ENCODE measurements around the gene RFLNA. TPM values are rescaled to one million over a fixed set of nuclear protein-coding genes. Genes with fewer than 3 reads are reported as not detected.

The RFLNA gene
- total RNA-seq, 1 experiment from 2014 or later = 10.6 TPM

DNA sequence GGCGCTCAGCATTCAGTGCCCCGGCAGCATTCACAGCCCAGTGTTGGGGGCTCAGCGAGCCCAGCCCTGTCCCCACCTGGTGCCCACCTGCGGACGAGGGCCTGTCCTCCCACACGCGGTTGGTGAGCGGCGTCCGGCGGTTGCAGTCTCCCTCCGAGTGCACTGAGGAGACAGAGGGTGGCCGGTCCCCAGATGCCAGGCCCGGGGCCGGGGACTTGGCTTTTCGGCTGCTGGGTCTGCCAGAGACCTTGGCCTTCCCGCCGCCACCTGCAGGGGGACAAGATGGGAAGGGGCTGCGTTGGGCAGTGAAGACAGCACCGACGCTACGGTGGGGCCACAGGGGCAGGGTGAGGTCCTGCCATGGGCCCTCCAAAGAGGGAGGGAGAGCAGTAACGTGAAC is 31.2 kb downstream of the RFLNA start:
- Histone ChIP-seq H3K4ac (ENCODE audit: low read depth, low read length) (no peak overlapping the region), H2BK15ac (ENCODE audit: low read depth, low read length) (no peak overlapping the region; the same call in 1 of the 2 replicates), H3K4me1 (ENCODE audit: insufficient read depth, low read length) (no peaks in the 10 kb centered on the region), H3K18ac (ENCODE audit: insufficient read length, low read depth, low read length) (no peak overlapping the region), H4K8ac (replicated peaks; ENCODE audit: insufficient read length, low read depth, low read length) (no peak overlapping the region), H3K14ac (ENCODE audit: insufficient read depth, low read length) (no peak overlapping the region; the same call in 1 of the 2 replicates), H3K9ac (ENCODE audit: extremely low read depth, insufficient read length, low read length) (no peak overlapping the region), H2BK120ac (ENCODE audit: low read depth, low read length, poor library complexity, severe bottlenecking) (no peak overlapping the region), H4K91ac (ENCODE audit: insufficient read length, low read depth, low read length) (no peak overlapping the region), H3T11ph (ENCODE audit: low read length) (no peak overlapping the region), H3K79me1 (ENCODE audit: insufficient read depth, low read depth, low read length, poor library complexity, severe bottlenecking) (no peaks in the 10 kb centered on the region), H2AK5ac (ENCODE audit: insufficient read length, low read length) (no peak overlapping the region), H3K27me3 (ENCODE audit: insufficient read depth, low read length) (no peaks in the 10 kb centered on the region), H3K23me2 (ENCODE audit: insufficient read length, low read depth, low read length, poor library complexity, severe bottlenecking) (no peaks in the 10 kb centered on the region), H2BK5ac (ENCODE audit: insufficient read length, low read length) (no peak overlapping the region), H3K56ac (ENCODE audit: insufficient read length, low read depth, low read length) (no peak overlapping the region), H3K23ac (ENCODE audit: insufficient read length, low read depth, low read length) (no peak overlapping the region), H4K20me1 (ENCODE audit: control insufficient read depth, insufficient read depth, insufficient read length) (no peaks in the 10 kb centered on the region), H2BK20ac (ENCODE audit: low read depth, low read length, poor library complexity, severe bottlenecking) (no peak overlapping the region), H3K4me2 (ENCODE audit: insufficient read depth, insufficient read length, low read length) (no peak overlapping the region), H2AFZ (ENCODE audit: low read length) (no peak overlapping the region), H3K9me3 (ENCODE audit: control insufficient read depth, low read depth, low read length) (peaks cover 17% of the 10 kb centered on the region), H2BK12ac (ENCODE audit: insufficient read length, low read depth, low read length) (no peak overlapping the region), H4K5ac (ENCODE audit: insufficient read length, low read depth, low read length) (no peak overlapping the region), H3K79me2 (ENCODE audit: insufficient read depth, low read length) (no peaks in the 10 kb centered on the region), H3K27ac (ENCODE audit: insufficient read length, low read depth, low read length) (no peak overlapping the region)
- H3K27ac Mint-ChIP-seq = no peak overlapping the region; a peak in 1 of 7 replicates
- no peak overlapping the region for H3K4me3 Mint-ChIP-seq
- TF ChIP-seq, protein P1, sequence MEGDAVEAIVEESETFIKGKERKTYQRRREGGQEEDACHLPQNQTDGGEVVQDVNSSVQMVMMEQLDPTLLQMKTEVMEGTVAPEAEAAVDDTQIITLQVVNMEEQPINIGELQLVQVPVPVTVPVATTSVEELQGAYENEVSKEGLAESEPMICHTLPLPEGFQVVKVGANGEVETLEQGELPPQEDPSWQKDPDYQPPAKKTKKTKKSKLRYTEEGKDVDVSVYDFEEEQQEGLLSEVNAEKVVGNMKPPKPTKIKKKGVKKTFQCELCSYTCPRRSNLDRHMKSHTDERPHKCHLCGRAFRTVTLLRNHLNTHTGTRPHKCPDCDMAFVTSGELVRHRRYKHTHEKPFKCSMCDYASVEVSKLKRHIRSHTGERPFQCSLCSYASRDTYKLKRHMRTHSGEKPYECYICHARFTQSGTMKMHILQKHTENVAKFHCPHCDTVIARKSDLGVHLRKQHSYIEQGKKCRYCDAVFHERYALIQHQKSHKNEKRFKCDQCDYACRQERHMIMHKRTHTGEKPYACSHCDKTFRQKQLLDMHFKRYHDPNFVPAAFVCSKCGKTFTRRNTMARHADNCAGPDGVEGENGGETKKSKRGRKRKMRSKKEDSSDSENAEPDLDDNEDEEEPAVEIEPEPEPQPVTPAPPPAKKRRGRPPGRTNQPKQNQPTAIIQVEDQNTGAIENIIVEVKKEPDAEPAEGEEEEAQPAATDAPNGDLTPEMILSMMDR (conservative IDR thresholded peaks at IDR 0.05) = peak; percentile 40; the same call in 2 of the 3 replicates
- WGBS (ENCODE audit: extremely low coverage, insufficient read length, low lambda C conversion rate) = no CpG with 5 or more reads among the region's 23 CpGs
- peaks cover 15 to 19% of the 10 kb centered on the region in 2 experiments for H3K9me3 Mint-ChIP-seq
- peaks cover 5 to 17% of the 10 kb centered on the region in 2 experiments; a peak in 2 of 4 replicates for H3K4me1 Mint-ChIP-seq
- DNase-seq = no peak
- H3K27me3 Mint-ChIP-seq (ENCODE audit: low read depth) = peaks cover 12% of the 10 kb centered on the region
- peaks cover 30 to 62% (median 43%) of the 10 kb centered on the region in 3 experiments for H3K36me3 Mint-ChIP-seq (ENCODE audit: insufficient read depth in 1 of 3, low read depth in 3 of 3)
